Tibial nerve (tissue), 4 donors: ENCODE data around the gene EPHB3.

Source experiments
- EP300 ChIP-seq, 2 donors: sonication (generic); formaldehyde crosslinking; IDR thresholded peaks; one replicate each; pipeline ENCODE4 v1.6.1; 2017; ENCODE audit warnings: antibody characterized with exemption in 2 of 2, mild to moderate bottlenecking in 1 of 2
- TF ChIP-seq, protein P1 (sequence below), 5 experiments: fragments of 200-600 bp in 3 of 5; fragments of 450-650 bp in 2 of 5; sonication (generic) in 3 of 5; IDR thresholded peaks; one replicate each; pipeline ENCODE4 v1.5.1; 2016 to 2019; ENCODE audit warnings: antibody characterized with exemption in 5 of 5, mild to moderate bottlenecking in 3 of 5, moderate library complexity in 2 of 5

- TF ChIP-seq, protein P1, sequence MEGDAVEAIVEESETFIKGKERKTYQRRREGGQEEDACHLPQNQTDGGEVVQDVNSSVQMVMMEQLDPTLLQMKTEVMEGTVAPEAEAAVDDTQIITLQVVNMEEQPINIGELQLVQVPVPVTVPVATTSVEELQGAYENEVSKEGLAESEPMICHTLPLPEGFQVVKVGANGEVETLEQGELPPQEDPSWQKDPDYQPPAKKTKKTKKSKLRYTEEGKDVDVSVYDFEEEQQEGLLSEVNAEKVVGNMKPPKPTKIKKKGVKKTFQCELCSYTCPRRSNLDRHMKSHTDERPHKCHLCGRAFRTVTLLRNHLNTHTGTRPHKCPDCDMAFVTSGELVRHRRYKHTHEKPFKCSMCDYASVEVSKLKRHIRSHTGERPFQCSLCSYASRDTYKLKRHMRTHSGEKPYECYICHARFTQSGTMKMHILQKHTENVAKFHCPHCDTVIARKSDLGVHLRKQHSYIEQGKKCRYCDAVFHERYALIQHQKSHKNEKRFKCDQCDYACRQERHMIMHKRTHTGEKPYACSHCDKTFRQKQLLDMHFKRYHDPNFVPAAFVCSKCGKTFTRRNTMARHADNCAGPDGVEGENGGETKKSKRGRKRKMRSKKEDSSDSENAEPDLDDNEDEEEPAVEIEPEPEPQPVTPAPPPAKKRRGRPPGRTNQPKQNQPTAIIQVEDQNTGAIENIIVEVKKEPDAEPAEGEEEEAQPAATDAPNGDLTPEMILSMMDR (IDR thresholded peaks at IDR 0.05): no peak
- no peak for TF ChIP-seq EP300 (IDR thresholded peaks at IDR 0.05)
These were observed 21.7 kb upstream of the EPHB3 start for GRCh38 chr3:184539801-184540435.
